KMS-11 (cell line): Measurements from ENCODE around the gene RCBTB2.

Source experiments
- H2AFZ ChIP-seq: fragments of 200-600 bp; sonication (generic); 2 replicates; pipeline ENCODE4 v1.6.1; 2016; ENCODE audit warnings: antibody characterized with exemption, mixed run types, low read depth
- H3K27ac ChIP-seq: fragments of 200-600 bp; sonication (generic); 2 replicates; pipeline ENCODE4 v1.6.1; 2016; ENCODE audit warnings: mild to moderate bottlenecking, mixed run types
- H3K27me3 ChIP-seq: fragments of 200-600 bp; sonication (generic); 2 replicates; pipeline ENCODE4 v1.6.1; 2017; ENCODE audit warnings: mild to moderate bottlenecking, low read depth, mixed run types, moderate library complexity; ENCODE audit not compliant: insufficient read depth
- H3K36me3 ChIP-seq: fragments of 200-600 bp; sonication (generic); 2 replicates; pipeline ENCODE4 v1.6.1; 2017; ENCODE audit warnings: mild to moderate bottlenecking, mixed run types; ENCODE audit not compliant: insufficient read depth
- H3K4me1 ChIP-seq: fragments of 200-600 bp; sonication (generic); 2 replicates; pipeline ENCODE4 v1.6.1; 2016; ENCODE audit warnings: mild to moderate bottlenecking, low read depth, mixed run types; ENCODE audit not compliant: poor library complexity, severe bottlenecking
- H3K4me2 ChIP-seq: fragments of 200-600 bp; sonication (generic); 2 replicates; pipeline ENCODE4 v1.7.0; 2016; ENCODE audit warnings: mild to moderate bottlenecking, mixed run types
- H3K4me3 ChIP-seq: fragments of 200-600 bp; sonication (generic); IDR thresholded peaks from 2 replicates; pipeline ENCODE4 v1.6.1; 2017; ENCODE audit warnings: low read depth, low read length, mixed read lengths; ENCODE audit not compliant: insufficient read depth
- H3K79me2 ChIP-seq: fragments of 200-600 bp; sonication (generic); 2 replicates; pipeline ENCODE4 v1.6.1; 2016; ENCODE audit warnings: low read depth, mixed run types; ENCODE audit not compliant: insufficient read depth
- H3K9ac ChIP-seq: fragments of 200-600 bp; sonication (generic); 2 replicates; pipeline ENCODE4 v1.6.1; 2016; ENCODE audit warnings: mild to moderate bottlenecking, mixed run types
- H4K20me1 ChIP-seq: fragments of 200-600 bp; sonication (generic); 2 replicates; pipeline ENCODE4 v1.6.1; 2016; ENCODE audit warnings: mild to moderate bottlenecking, mixed run types; ENCODE audit not compliant: insufficient read depth
- CTCF ChIP-seq: fragments of 200-600 bp; sonication (generic); conservative IDR thresholded peaks from 2 replicates; pipeline ENCODE4 v1.6.1; 2017; ENCODE audit warnings: low read depth, mild to moderate bottlenecking, antibody characterized with exemption, low read length, moderate library complexity, mixed read lengths

Gene RCBTB2

DNA sequence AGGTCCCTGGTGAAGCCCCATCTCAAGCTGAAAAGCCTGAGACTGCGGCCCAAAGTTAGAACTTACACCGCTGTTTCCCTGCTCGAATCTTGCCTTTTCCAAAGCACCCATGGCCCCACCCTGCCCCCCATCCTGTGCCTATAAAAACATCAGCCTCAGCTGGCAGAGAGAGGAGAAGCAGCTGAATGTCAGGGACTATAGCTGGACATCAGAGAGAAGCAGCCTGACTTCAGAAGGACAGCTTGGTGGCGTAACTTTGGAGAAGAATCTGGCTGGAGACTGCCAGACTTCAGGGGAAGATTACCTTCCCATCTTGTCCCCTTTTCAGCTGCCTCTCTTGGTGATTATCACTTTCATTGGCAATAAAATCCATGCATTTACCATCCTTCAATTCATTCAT, 9.3 kb upstream of the RCBTB2 start:
- H2AFZ ChIP-seq: no peak overlapping the region
- H3K27ac ChIP-seq: no peak overlapping the region
- H3K4me2 ChIP-seq: no peak overlapping the region
- no peak for TF ChIP-seq CTCF
- no peaks in the 10 kb centered on the region for H4K20me1 ChIP-seq
- H3K36me3 ChIP-seq: no peaks in the 10 kb centered on the region
- no peaks in the 10 kb centered on the region for H3K27me3 ChIP-seq
- no peak overlapping the region for H3K4me3 ChIP-seq
- no peaks in the 10 kb centered on the region for H3K4me1 ChIP-seq
- no peak overlapping the region for H3K9ac ChIP-seq
- H3K79me2 ChIP-seq: no peaks in the 10 kb centered on the region

- Histone ChIP-seq H4K20me1 (no peaks in the 10 kb centered on the region), H2AFZ (no peak overlapping the region), H3K79me2 (no peaks in the 10 kb centered on the region), H3K36me3 (no peaks in the 10 kb centered on the region), H3K4me2 (no peak overlapping the region), H3K27ac (no peak overlapping the region), H3K27me3 (no peaks in the 10 kb centered on the region), H3K4me1 (no peaks in the 10 kb centered on the region), H3K4me3 (no peak overlapping the region), H3K9ac (no peak overlapping the region)
- no peak for TF ChIP-seq CTCF
Observed at GRCh38 chr13:48539550-48539949, 6.7 kb upstream of the RCBTB2 start.

- Histone ChIP-seq H3K36me3 (no peaks in the 10 kb centered on the region), H3K27ac (no peak overlapping the region), H2AFZ (no peak overlapping the region), H3K9ac (no peak overlapping the region), H3K4me2 (no peak overlapping the region), H3K79me2 (no peaks in the 10 kb centered on the region), H4K20me1 (no peaks in the 10 kb centered on the region), H3K27me3 (no peaks in the 10 kb centered on the region), H3K4me1 (no peaks in the 10 kb centered on the region), H3K4me3 (no peak overlapping the region)
- TF ChIP-seq CTCF: no peak
Observed at GRCh38 chr13:48536621-48537250, 3.9 kb upstream of the RCBTB2 start.

DNA sequence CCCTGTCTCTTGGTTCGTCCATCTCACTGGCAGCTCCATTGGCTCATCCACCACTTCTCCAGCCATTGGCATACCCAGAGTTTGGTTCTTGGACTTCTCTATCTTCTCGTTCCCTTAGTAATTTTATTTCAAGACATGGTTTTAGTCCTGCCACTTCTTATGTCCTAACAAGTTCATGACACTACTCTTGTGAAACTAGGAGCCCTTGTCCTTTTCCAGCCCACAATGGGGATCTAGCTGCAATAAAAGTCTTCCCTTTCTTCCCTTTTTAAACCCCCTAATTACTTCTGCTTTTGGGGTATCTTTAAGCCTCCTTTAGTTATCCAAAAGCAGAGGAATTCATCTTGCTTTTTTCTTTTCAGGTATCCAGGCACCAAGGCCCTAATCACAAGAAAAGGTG, 2.9 kb upstream of the RCBTB2 start:
- Histone ChIP-seq H2AFZ (no peak overlapping the region), H3K9ac (no peak overlapping the region), H3K4me2 (no peak overlapping the region), H3K27me3 (no peaks in the 10 kb centered on the region), H3K4me1 (no peaks in the 10 kb centered on the region), H3K36me3 (no peaks in the 10 kb centered on the region), H3K79me2 (no peaks in the 10 kb centered on the region), H3K4me3 (no peak overlapping the region), H4K20me1 (no peaks in the 10 kb centered on the region), H3K27ac (no peak overlapping the region)
- TF ChIP-seq CTCF: no peak
